Measurements from ENCODE around the gene EGR2.

- no peak for TF ChIP-seq EZH2phosphoT487 (IDR thresholded peaks at IDR 0.05; ENCODE audit: insufficient read depth, low read depth)
- TF ChIP-seq EZH2 (IDR thresholded peaks at IDR 0.05; ENCODE audit: insufficient read depth, poor library complexity, severe bottlenecking) = no peak
Observed at GRCh38 chr10:62861507-62861906, 45.3 kb upstream of the EGR2 start.
